ENCODE measurements around the gene GSTK1. TPM values are rescaled to one million over a fixed set of nuclear protein-coding genes. Genes with fewer than 3 reads are reported as not detected.

Gene GSTK1
- total and polyA plus RNA-seq, 2 of the 8 experiments (the other 6 are each of a cell fraction or from before 2014, with no cell fraction given) = 25.5 to 32.5 TPM

DNA sequence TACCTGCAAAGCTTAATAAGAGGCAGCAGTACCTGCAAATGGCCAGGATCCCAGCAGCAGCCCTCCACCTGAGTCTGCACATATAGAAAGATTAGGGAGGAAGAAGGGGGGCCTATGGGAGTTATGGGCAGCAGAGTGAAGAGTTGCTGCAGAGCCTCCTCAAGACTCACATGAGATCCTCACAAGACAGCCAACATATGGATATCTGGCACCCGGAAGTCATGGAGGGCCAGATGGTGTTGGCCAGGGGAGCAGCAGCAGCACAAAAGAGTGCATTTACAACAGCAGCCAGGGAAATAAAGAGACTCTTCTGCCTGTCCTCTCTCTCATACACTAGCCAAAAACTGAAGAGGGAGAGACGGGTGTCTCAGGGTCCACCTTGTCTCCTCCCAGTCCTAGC, 45.4 kb upstream of the GSTK1 start:
- Histone ChIP-seq H4K5ac (ENCODE audit: insufficient read length, low read depth, low read length) (no peak overlapping the region), H3K56ac (replicated peaks; ENCODE audit: insufficient read length, low read depth, low read length) (no peak overlapping the region), H2BK120ac (replicated peaks; ENCODE audit: low read depth, low read length) (no peak overlapping the region), H3K23me2 (ENCODE audit: low read depth, low read length) (no peaks in the 10 kb centered on the region), H4K91ac (replicated peaks; ENCODE audit: insufficient read length, low read length) (no peak overlapping the region), H3K18ac (ENCODE audit: extremely low read depth, low read length) (no peak overlapping the region), H4K20me1 (replicated peaks in 1 of 2; ENCODE audit: control insufficient read depth in 1 of 2, insufficient read depth in 2 of 2, low read length in 2 of 2) (no peaks in the 10 kb centered on the region), H3K9ac (replicated peaks in 1 of 4; ENCODE audit: extremely low read depth in 1 of 4, low read depth in 3 of 4, low read length in 3 of 4) (no peak overlapping the region), H4K8ac (ENCODE audit: extremely low read depth, insufficient read depth, low read length) (no peak overlapping the region), H2AK5ac (ENCODE audit: low read depth, low read length) (no peak overlapping the region), H3K23ac (ENCODE audit: insufficient read length) (no peak overlapping the region), H2BK15ac (ENCODE audit: low read length) (no peak overlapping the region), H2AFZ (ENCODE audit: low read length) (no peak overlapping the region), H3K27ac (ENCODE audit: low read depth, low read length) (no peak overlapping the region), H3K79me2 (ENCODE audit: control insufficient read depth in 1 of 2, insufficient read depth in 2 of 2, low read length in 2 of 2) (no peaks in the 10 kb centered on the region), H3K27me3 (replicated peaks in 1 of 4; ENCODE audit: control insufficient read depth in 3 of 4, extremely low read depth in 1 of 4, insufficient read depth in 3 of 4, low read length in 3 of 4) (no peaks in the 10 kb centered on the region), H2BK20ac (ENCODE audit: low read length) (no peak overlapping the region), H3K4me3 (ENCODE audit: extremely low read depth in 1 of 4, insufficient read depth in 2 of 4, low read depth in 3 of 4, low read length in 4 of 4) (no peak overlapping the region), H3K36me3 (ENCODE audit: control insufficient read depth in 2 of 4, insufficient read depth in 4 of 4, low read length in 3 of 4) (no peaks in the 10 kb centered on the region), H3K79me1 (ENCODE audit: low read depth, low read length) (no peaks in the 10 kb centered on the region), H2BK12ac (ENCODE audit: low read depth, low read length) (no peak overlapping the region), H3K14ac (ENCODE audit: insufficient read length) (no peak overlapping the region), H3K4ac (replicated peaks; ENCODE audit: insufficient read length, low read depth, low read length) (no peak overlapping the region), H2BK5ac (ENCODE audit: low read depth, low read length) (no peak overlapping the region), H3K4me2 (ENCODE audit: insufficient read depth in 1 of 2, low read depth in 2 of 2, low read length in 2 of 2) (no peak overlapping the region), H3K9me3 (ENCODE audit: insufficient read depth in 2 of 2, low read depth in 1 of 2, low read length in 1 of 2) (no peaks in the 10 kb centered on the region), H3K4me1 (replicated peaks in 1 of 4; ENCODE audit: control insufficient read depth in 3 of 4, insufficient read depth in 4 of 4, low read length in 3 of 4) (no peaks in the 10 kb centered on the region)
- DNase-seq (ENCODE audit: low read depth in 1 of 2, low spot score in 2 of 2) (no peak), FAIRE-seq (no peak)
- POLR2A ChIA-PET (ENCODE audit: partially characterized antibody) = no interaction called here
- CTCF ChIA-PET (ENCODE audit: partially characterized antibody) = interaction anchor here (0.6 to 11.2 kb wide), 5 partner anchors 11 to 734 kb away, joined by 4 to 480 read pairs (median 6); no protein-coding TSS in a partner anchor
- 88% methylated on average over 2 of the region's 2 CpGs; no CpG with 5 or more reads in 1 of the 2 experiments for WGBS, 2 experiments (ENCODE audit: extremely low coverage in 1 of 2, insufficient coverage in 1 of 2, insufficient read length in 1 of 2, insufficient replicate concordance in 2 of 2, low coverage in 1 of 2, low lambda C conversion rate in 2 of 2, missing lambda C conversion rate in 1 of 2)
- TF ChIP-seq, protein P1, sequence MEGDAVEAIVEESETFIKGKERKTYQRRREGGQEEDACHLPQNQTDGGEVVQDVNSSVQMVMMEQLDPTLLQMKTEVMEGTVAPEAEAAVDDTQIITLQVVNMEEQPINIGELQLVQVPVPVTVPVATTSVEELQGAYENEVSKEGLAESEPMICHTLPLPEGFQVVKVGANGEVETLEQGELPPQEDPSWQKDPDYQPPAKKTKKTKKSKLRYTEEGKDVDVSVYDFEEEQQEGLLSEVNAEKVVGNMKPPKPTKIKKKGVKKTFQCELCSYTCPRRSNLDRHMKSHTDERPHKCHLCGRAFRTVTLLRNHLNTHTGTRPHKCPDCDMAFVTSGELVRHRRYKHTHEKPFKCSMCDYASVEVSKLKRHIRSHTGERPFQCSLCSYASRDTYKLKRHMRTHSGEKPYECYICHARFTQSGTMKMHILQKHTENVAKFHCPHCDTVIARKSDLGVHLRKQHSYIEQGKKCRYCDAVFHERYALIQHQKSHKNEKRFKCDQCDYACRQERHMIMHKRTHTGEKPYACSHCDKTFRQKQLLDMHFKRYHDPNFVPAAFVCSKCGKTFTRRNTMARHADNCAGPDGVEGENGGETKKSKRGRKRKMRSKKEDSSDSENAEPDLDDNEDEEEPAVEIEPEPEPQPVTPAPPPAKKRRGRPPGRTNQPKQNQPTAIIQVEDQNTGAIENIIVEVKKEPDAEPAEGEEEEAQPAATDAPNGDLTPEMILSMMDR (IDR thresholded peaks at IDR 0.05; ENCODE audit: control extremely low read depth in 1 of 3, insufficient read depth in 1 of 3, low read depth in 1 of 3, low read length in 3 of 3) = no peak
- no peak for TF ChIP-seq GABPA (IDR thresholded peaks at IDR 0.05; ENCODE audit: borderline replicate concordance, insufficient read depth, low read length)
- TF ChIP-seq CBX5 (IDR thresholded peaks at IDR 0.05; ENCODE audit: low read depth, low read length) = no peak
- no peak for TF ChIP-seq TBP (IDR thresholded peaks at IDR 0.05; ENCODE audit: low read depth, low read length)
- TF ChIP-seq, protein P2, sequence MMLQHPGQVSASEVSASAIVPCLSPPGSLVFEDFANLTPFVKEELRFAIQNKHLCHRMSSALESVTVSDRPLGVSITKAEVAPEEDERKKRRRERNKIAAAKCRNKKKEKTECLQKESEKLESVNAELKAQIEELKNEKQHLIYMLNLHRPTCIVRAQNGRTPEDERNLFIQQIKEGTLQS (IDR thresholded peaks at IDR 0.05; ENCODE audit: insufficient read depth, low read depth, low read length) = no peak
- TF ChIP-seq CBX8 (IDR thresholded peaks at IDR 0.05; ENCODE audit: borderline replicate concordance, low read depth, low read length) = no peak
- TF ChIP-seq POU5F1 (IDR thresholded peaks at IDR 0.05; ENCODE audit: low read depth, low read length) = no peak
- no peak for TF ChIP-seq YY1 (IDR thresholded peaks at IDR 0.05; ENCODE audit: low read depth, low read length)
- no peak for TF ChIP-seq HDAC2 (IDR thresholded peaks at IDR 0.05; ENCODE audit: borderline replicate concordance in 1 of 2, low read depth in 2 of 2, low read length in 2 of 2)
- no peak for TF ChIP-seq JUND (IDR thresholded peaks at IDR 0.05; ENCODE audit: low read length)
- no peak for TF ChIP-seq HDAC6 (IDR thresholded peaks at IDR 0.05; ENCODE audit: low read depth, low read length)
